BE2C (cell line): ENCODE measurements around the gene TUT7.
A peak's percentile ranks its signal among the peaks of the same experiment; 100 is the strongest.

Experiments
- DNase-seq: peaks from one replicate; pipeline ENCODE4 v3.0.0-alpha.2; 2020
- H3K27me3 ChIP-seq: fragments of 250-450 bp; sonication (Bioruptor Pico); 2 replicates; pipeline ENCODE4 v1.5.1; 2020; ENCODE audit warnings: mild to moderate bottlenecking
- H3K36me3 ChIP-seq: fragments of 250-450 bp; sonication (Bioruptor Pico); 2 replicates; pipeline ENCODE4 v1.5.1; 2020; ENCODE audit warnings: mild to moderate bottlenecking
- H3K4me1 ChIP-seq: fragments of 250-450 bp; sonication (Bioruptor Pico); 2 replicates; pipeline ENCODE4 v1.5.1; 2020
- H3K4me3 ChIP-seq: 2 replicates; pipeline ENCODE4 v1.5.1; 2011; ENCODE audit warnings: low read depth, low read length
- H3K9me3 ChIP-seq: fragments of 250-450 bp; sonication (Bioruptor Pico); 2 replicates; pipeline ENCODE4 v1.5.1; 2020
- CTCF ChIP-seq: IDR thresholded peaks from 2 replicates; pipeline ENCODE4 v1.5.1; 2012; ENCODE audit warnings: mild to moderate bottlenecking, low read depth, low read length

TUT7 gene

GRCh38 chr9:86253577-86253976 is 100.6 kb downstream of the TUT7 start:
- no peaks in the 10 kb centered on the region for H3K27me3 ChIP-seq
- no peaks in the 10 kb centered on the region for H3K36me3 ChIP-seq
- no peak overlapping the region for H3K4me3 ChIP-seq
- peaks cover 5% of the 10 kb centered on the region for H3K4me1 ChIP-seq
- DNase-seq: no peak
- no peak for TF ChIP-seq CTCF
- H3K9me3 ChIP-seq: no peaks in the 10 kb centered on the region; the same call in 1 of the 2 replicates

- H3K4me3 ChIP-seq: no peak overlapping the region
- no peak for TF ChIP-seq CTCF
- no peaks in the 10 kb centered on the region; the same call in 1 of the 2 replicates for H3K9me3 ChIP-seq
- no peaks in the 10 kb centered on the region for H3K36me3 ChIP-seq
- peaks cover 4% of the 10 kb centered on the region for H3K4me1 ChIP-seq
- DNase-seq: no peak
- no peaks in the 10 kb centered on the region for H3K27me3 ChIP-seq
These were observed 101.3 kb downstream of the TUT7 start for GRCh38 chr9:86252870-86253269.

GRCh38 chr9:86250123-86250522 is 104.1 kb downstream of the TUT7 start:
- DNase-seq: no peak
- no peak for TF ChIP-seq CTCF
- H3K36me3 ChIP-seq: no peaks in the 10 kb centered on the region
- H3K27me3 ChIP-seq: no peaks in the 10 kb centered on the region
- H3K4me1 ChIP-seq: no peaks in the 10 kb centered on the region
- no peak overlapping the region for H3K4me3 ChIP-seq
- no peaks in the 10 kb centered on the region; the same call in 1 of the 2 replicates for H3K9me3 ChIP-seq

GRCh38 chr9:86248746-86249145 is 105.5 kb downstream of the TUT7 start:
- H3K9me3 ChIP-seq: no peaks in the 10 kb centered on the region; the same call in 1 of the 2 replicates
- H3K27me3 ChIP-seq: no peaks in the 10 kb centered on the region
- no peak for TF ChIP-seq CTCF
- H3K4me1 ChIP-seq: no peaks in the 10 kb centered on the region
- H3K4me3 ChIP-seq: no peak overlapping the region
- H3K36me3 ChIP-seq: no peaks in the 10 kb centered on the region
- DNase-seq: no peak

GRCh38 chr9:86246752-86247161 is 107.5 kb downstream of the TUT7 start:
- Histone ChIP-seq H3K4me3 (peak overlapping the region; percentile 46), H3K27me3 (no peaks in the 10 kb centered on the region), H3K36me3 (no peaks in the 10 kb centered on the region), H3K9me3 (no peaks in the 10 kb centered on the region), H3K4me1 (no peaks in the 10 kb centered on the region)
- DNase-seq: peak; percentile 85
- peak; percentile 77 for TF ChIP-seq CTCF

- Histone ChIP-seq H3K36me3 (no peaks in the 10 kb centered on the region), H3K4me3 (no peak overlapping the region), H3K27me3 (no peaks in the 10 kb centered on the region), H3K9me3 (no peaks in the 10 kb centered on the region), H3K4me1 (no peaks in the 10 kb centered on the region)
- TF ChIP-seq CTCF: no peak
- no peak for DNase-seq
These were observed 112.1 kb downstream of the TUT7 start for GRCh38 chr9:86242071-86242470.
